IMR-90 (cell line): Measurements from ENCODE around the gene TP63. TPM values are rescaled to one million over a fixed set of nuclear protein-coding genes. Genes with fewer than 3 reads are reported as not detected.

Source experiments
- ATAC-seq: fragments of 200-7000 bp; cut with Tn5 transposase; 2 replicates; pipeline ENCODE4 v1.9.1; 2020; ENCODE audit warnings: low read depth, mild to moderate bottlenecking, moderate library complexity
- BruUV-seq: library from RNA; stranded (reverse); fragments of 400-500 nt; replicated peaks from 2 replicates; lab custom pipeline; 2021; lab: Mats Ljungman, UMichigan
- CTCF ChIA-PET: fragments of 300-600 bp; formaldehyde crosslinking; extraction: SDS; loops from one replicate; lab custom pipeline; 2021; ENCODE audit warnings: antibody characterized with exemption; lab: Yijun Ruan, JAX
- POLR2A ChIA-PET: fragments of 300-600 bp; sonication (Branson Sonifier 250); formaldehyde crosslinking; loops from one replicate; lab custom pipeline; 2022; ENCODE audit warnings: antibody characterized with exemption; ENCODE audit not compliant: unreplicated experiment; lab: Charles Lee
- DNase-seq: peaks from one replicate; pipeline ENCODE4 v3.0.0; 2013
- H2AFZ ChIP-seq: replicated peaks from 2 replicates; pipeline ENCODE3; 2013; ENCODE audit warnings: low read length, mild to moderate bottlenecking; ENCODE audit not compliant: poor library complexity
- H2AK5ac ChIP-seq: 2 replicates; pipeline ENCODE4 v1.6.1; 2013; ENCODE audit warnings: low read depth, low read length, inconsistent platforms
- H2AK9ac ChIP-seq: replicated peaks from 2 replicates; pipeline ENCODE3; 2013; ENCODE audit warnings: mild to moderate bottlenecking, low read depth, low read length, moderate library complexity; ENCODE audit not compliant: poor library complexity
- H2BK120ac ChIP-seq: 2 replicates; pipeline ENCODE4 v1.6.1; 2013; ENCODE audit warnings: low read depth, low read length, inconsistent platforms
- H2BK15ac ChIP-seq: 3 replicates; pipeline ENCODE4 v1.6.1; 2013; ENCODE audit warnings: low read depth, low read length, inconsistent platforms
- H2BK20ac ChIP-seq: 2 replicates; pipeline ENCODE4 v1.6.1; 2013; ENCODE audit warnings: low read depth, mild to moderate bottlenecking, inconsistent platforms, low read length, moderate library complexity
- H2BK5ac ChIP-seq: 2 replicates; pipeline ENCODE4 v1.6.1; 2013; ENCODE audit warnings: mild to moderate bottlenecking, low read depth, low read length, inconsistent platforms; ENCODE audit not compliant: poor library complexity, severe bottlenecking
- H3K14ac ChIP-seq: replicated peaks from 2 replicates; pipeline ENCODE4 v1.6.1; 2013; ENCODE audit warnings: low read depth, low read length, inconsistent platforms
- H3K18ac ChIP-seq: 2 replicates; pipeline ENCODE4 v1.6.1; 2013; ENCODE audit warnings: low read depth, low read length, control low read depth
- H3K23ac ChIP-seq: 2 replicates; pipeline ENCODE4 v1.6.1; 2013; ENCODE audit warnings: low read depth, low read length, inconsistent platforms
- H3K27ac ChIP-seq: 2 replicates; pipeline ENCODE4 v1.5.1; 2013; ENCODE audit warnings: mild to moderate bottlenecking, control low read depth, low read length; ENCODE audit not compliant: insufficient read depth
- H3K27me3 ChIP-seq: 2 replicates; pipeline ENCODE4 v1.6.1; 2013; ENCODE audit warnings: low read length; ENCODE audit not compliant: control insufficient read depth, insufficient read depth
- H3K36me3 ChIP-seq: 2 replicates; pipeline ENCODE4 v1.6.1; 2013; ENCODE audit warnings: low read length, mixed read lengths; ENCODE audit not compliant: control insufficient read depth, insufficient read depth
- H3K4ac ChIP-seq: 2 replicates; pipeline ENCODE4 v1.6.1; 2013; ENCODE audit warnings: low read depth, low read length, inconsistent platforms
- H3K4me1 ChIP-seq: 2 replicates; pipeline ENCODE4 v1.6.1; 2013; ENCODE audit warnings: low read length, mixed read lengths; ENCODE audit not compliant: control insufficient read depth, insufficient read depth
- H3K4me2 ChIP-seq: 2 replicates; pipeline ENCODE4 v1.6.1; 2013; ENCODE audit warnings: low read depth, mild to moderate bottlenecking, control low read depth, low read length, moderate library complexity
- H3K4me3 ChIP-seq: 2 replicates; pipeline ENCODE4 v1.5.1; 2013; ENCODE audit warnings: low read depth, mild to moderate bottlenecking, control low read depth, low read length, moderate library complexity; ENCODE audit not compliant: insufficient read depth
- H3K56ac ChIP-seq: 2 replicates; pipeline ENCODE4 v1.6.1; 2013; ENCODE audit warnings: low read length, inconsistent platforms; ENCODE audit not compliant: insufficient read depth; ENCODE audit errors: extremely low read depth
- H3K79me1 ChIP-seq, 2 experiments: 2 replicates each; pipeline ENCODE4 v1.6.1; 2013; ENCODE audit warnings: low read length in 2 of 2, inconsistent platforms in 1 of 2, low read depth in 1 of 2
- H3K9ac ChIP-seq: 2 replicates; pipeline ENCODE4 v1.6.1; 2013; ENCODE audit warnings: low read depth, low read length, control low read depth
- H3K9me1 ChIP-seq: 2 replicates; pipeline ENCODE4 v1.6.1; 2013; ENCODE audit warnings: low read length, inconsistent platforms; ENCODE audit not compliant: insufficient read depth
- H3K9me3 ChIP-seq: 2 replicates; pipeline ENCODE4 v1.6.1; 2013; ENCODE audit warnings: low read length; ENCODE audit not compliant: control insufficient read depth, insufficient read depth
- H4K20me1 ChIP-seq: 2 replicates; pipeline ENCODE4 v1.6.1; 2013; ENCODE audit warnings: low read length, inconsistent platforms; ENCODE audit not compliant: insufficient read depth
- H4K5ac ChIP-seq: 2 replicates; pipeline ENCODE4 v1.6.1; 2013; ENCODE audit warnings: mild to moderate bottlenecking, low read depth, low read length, control low read depth
- H4K8ac ChIP-seq, 2 experiments: 2 replicates each; pipeline ENCODE4 v1.6.1; 2013; ENCODE audit warnings: low read depth in 2 of 2, low read length in 2 of 2, control low read depth in 1 of 2, inconsistent platforms in 1 of 2
- H4K91ac ChIP-seq: 2 replicates; pipeline ENCODE4 v1.6.1; 2013; ENCODE audit warnings: low read depth, low read length, inconsistent platforms; ENCODE audit not compliant: insufficient read depth
- BHLHE40 ChIP-seq: fragments of 150-350 bp; IDR thresholded peaks from 2 replicates; pipeline ENCODE4 v1.6.1; 2016; ENCODE audit warnings: mild to moderate bottlenecking, low read depth, low read length
- CEBPB ChIP-seq: IDR thresholded peaks from 2 replicates; pipeline ENCODE4 v1.6.1; 2012; ENCODE audit warnings: low read depth, low read length, improper control_type of control experiment
- CHD1 ChIP-seq: IDR thresholded peaks from 2 replicates; pipeline ENCODE4 v1.6.1; 2012; ENCODE audit warnings: low read depth, low read length, improper control_type of control experiment
- CTCF ChIP-seq: conservative IDR thresholded peaks from 2 replicates; pipeline ENCODE4 v1.5.1; 2012; ENCODE audit warnings: mild to moderate bottlenecking, low read depth, low read length, improper control_type of control experiment
- ELK1 ChIP-seq: fragments of 150-350 bp; IDR thresholded peaks from 2 replicates; pipeline ENCODE4 v1.6.1; 2016; ENCODE audit warnings: low read depth, mild to moderate bottlenecking, low read length, moderate library complexity, borderline replicate concordance
- FOS ChIP-seq: fragments of 150-350 bp; IDR thresholded peaks from 2 replicates; pipeline ENCODE4 v1.6.1; 2016; ENCODE audit warnings: low read depth, low read length
- MAFK ChIP-seq: IDR thresholded peaks from 2 replicates; pipeline ENCODE4 v1.6.1; 2012; ENCODE audit warnings: low read depth, low read length, improper control_type of control experiment
- MAZ ChIP-seq: IDR thresholded peaks from 2 replicates; pipeline ENCODE4 v1.6.1; 2012; ENCODE audit warnings: low read depth, mild to moderate bottlenecking, low read length, improper control_type of control experiment, moderate library complexity, borderline replicate concordance
- MXI1 ChIP-seq: IDR thresholded peaks from 2 replicates; pipeline ENCODE4 v1.6.1; 2012; ENCODE audit warnings: low read depth, mild to moderate bottlenecking, low read length, moderate library complexity, borderline replicate concordance
- NFE2L2 ChIP-seq: fragments of 150-350 bp; IDR thresholded peaks from 2 replicates; pipeline ENCODE4 v1.6.1; 2016; ENCODE audit warnings: low read depth, mild to moderate bottlenecking, low read length
- POLR2A ChIP-seq: IDR thresholded peaks from 2 replicates; pipeline ENCODE4 v1.6.1; 2012; ENCODE audit warnings: mild to moderate bottlenecking, low read depth, low read length
- RAD21 ChIP-seq: IDR thresholded peaks from 2 replicates; pipeline ENCODE4 v1.6.1; 2012; ENCODE audit warnings: low read length, improper control_type of control experiment
- RCOR1 ChIP-seq: IDR thresholded peaks from 2 replicates; pipeline ENCODE4 v1.6.1; 2012; ENCODE audit warnings: mild to moderate bottlenecking, low read length, improper control_type of control experiment; ENCODE audit not compliant: insufficient replicate concordance
- RFX5 ChIP-seq: IDR thresholded peaks from 2 replicates; pipeline ENCODE4 v1.8.0; 2012; ENCODE audit warnings: low read depth, mild to moderate bottlenecking, low read length, moderate library complexity
- USF2 ChIP-seq: fragments of 150-350 bp; IDR thresholded peaks from 2 replicates; pipeline ENCODE4 v1.6.1; 2017; ENCODE audit warnings: mild to moderate bottlenecking, antibody characterized with exemption, low read length, low read depth
- WGBS, 2 experiments: methylation state at CpG; one replicate each; pipeline versions ENCODE4 v1.1.5 to v1.1.7; 2013; ENCODE audit warnings: missing lambda C conversion rate in 2 of 2; ENCODE audit not compliant: insufficient read length in 1 of 2; ENCODE audit errors: extremely low coverage in 2 of 2; 5-methylcytosine and 5-hydroxymethylcytosine counted together
- dilution Hi-C: fragments of 300-500 bp; cut with HindIII; formaldehyde crosslinking; loops from one replicate; pipeline ENCODE4 v1.14.3; 2018; ENCODE audit warnings: low sequenced_read_pairs; ENCODE audit not compliant: unreplicated experiment
- in situ Hi-C: fragments of 300-500 bp; cut with MboI; formaldehyde crosslinking; loops from 3 replicates; pipeline ENCODE4 v1.14.3; 2019; ENCODE audit warnings: low sequenced_read_pairs, inconsistent platforms, mixed read lengths
- intact Hi-C: fragments of 100-400 bp; cut with micrococcal nuclease; formaldehyde crosslinking; loops from 2 replicates; pipeline ENCODE4 v1.10.0; 2022
- polyA plus RNA-seq, 3 experiments: library from polyadenylated mRNA; depleted of rRNA; stranded (reverse); fragments of >200 nt; gene quantifications; 2 replicates each; pipeline ENCODE4 v1.2.3, GENCODE V29; 2012; ENCODE audit warnings: low replicate concordance in 1 of 3
- total RNA-seq: library from RNA; depleted of rRNA; stranded (reverse); fragments of >200 nt; gene quantifications from 2 replicates; pipeline ENCODE4 v1.2.3, GENCODE V29; 2012

TP63 gene
- total and polyA plus RNA-seq, 2 of the 4 experiments (the other 2 are of a cell fraction) = not detected

- Histone ChIP-seq H3K9ac (no peak overlapping the region), H3K27me3 (no peaks in the 10 kb centered on the region; the same call in 1 of the 2 replicates), H2AK5ac (no peak overlapping the region), H3K23ac (no peak overlapping the region), H4K8ac (no peak overlapping the region), H3K9me1 (no peaks in the 10 kb centered on the region), H3K4me2 (no peak overlapping the region), H2AK9ac (no peak overlapping the region), H3K36me3 (no peaks in the 10 kb centered on the region), H2AFZ (no peak overlapping the region), H2BK5ac (no peak overlapping the region), H3K9me3 (no peaks in the 10 kb centered on the region), H3K27ac (no peak overlapping the region), H3K79me1 (no peaks in the 10 kb centered on the region), H3K18ac (no peak overlapping the region), H3K4ac (no peak overlapping the region), H4K20me1 (no peaks in the 10 kb centered on the region), H4K91ac (no peak overlapping the region), H2BK15ac (no peak overlapping the region), H3K4me3 (no peak overlapping the region), H2BK20ac (no peak overlapping the region), H4K5ac (no peak overlapping the region), H3K4me1 (no peaks in the 10 kb centered on the region; the same call in 1 of the 2 replicates), H3K56ac (no peak overlapping the region), H2BK120ac (no peak overlapping the region), H3K14ac (no peak overlapping the region)
- ChIA-PET POLR2A (no interaction called here), CTCF (no interaction called here)
- WGBS, 2 experiments = no CpG with 5 or more reads among the region's 3 CpGs
- no TSS peak for BruUV-seq
- intact Hi-C loops (no loop called here), in situ Hi-C loops (no loop called here), dilution Hi-C loops (no loop called here)
- ATAC-seq = no peak
- no peak for DNase-seq
- TF ChIP-seq CHD1 (no peak), CEBPB (no peak), BHLHE40 (no peak), MXI1 (no peak), MAZ (no peak), RFX5 (no peak), MAFK (no peak), NFE2L2 (no peak), USF2 (no peak), RAD21 (no peak), POLR2A (no peak), CTCF (no peak), RCOR1 (no peak), ELK1 (no peak), FOS (no peak)
These were observed 195.4 kb downstream of the TP63 start for GRCh38 chr3:189826566-189826965.
